HG02588 (cell line): ENCODE measurements around the gene GADD45G.

Experiments
- ATAC-seq: cut with Tn5 transposase; IDR thresholded peaks from one replicate; pipeline ENCODE4 v1.9.1; 2021; ENCODE audit warnings: mild to moderate bottlenecking, moderate library complexity; ENCODE audit not compliant: unreplicated experiment

GADD45G gene

GRCh38 chr9:89647366-89648128 lies 42.7 kb downstream of the GADD45G start:
- ATAC-seq, result no peak

DNA sequence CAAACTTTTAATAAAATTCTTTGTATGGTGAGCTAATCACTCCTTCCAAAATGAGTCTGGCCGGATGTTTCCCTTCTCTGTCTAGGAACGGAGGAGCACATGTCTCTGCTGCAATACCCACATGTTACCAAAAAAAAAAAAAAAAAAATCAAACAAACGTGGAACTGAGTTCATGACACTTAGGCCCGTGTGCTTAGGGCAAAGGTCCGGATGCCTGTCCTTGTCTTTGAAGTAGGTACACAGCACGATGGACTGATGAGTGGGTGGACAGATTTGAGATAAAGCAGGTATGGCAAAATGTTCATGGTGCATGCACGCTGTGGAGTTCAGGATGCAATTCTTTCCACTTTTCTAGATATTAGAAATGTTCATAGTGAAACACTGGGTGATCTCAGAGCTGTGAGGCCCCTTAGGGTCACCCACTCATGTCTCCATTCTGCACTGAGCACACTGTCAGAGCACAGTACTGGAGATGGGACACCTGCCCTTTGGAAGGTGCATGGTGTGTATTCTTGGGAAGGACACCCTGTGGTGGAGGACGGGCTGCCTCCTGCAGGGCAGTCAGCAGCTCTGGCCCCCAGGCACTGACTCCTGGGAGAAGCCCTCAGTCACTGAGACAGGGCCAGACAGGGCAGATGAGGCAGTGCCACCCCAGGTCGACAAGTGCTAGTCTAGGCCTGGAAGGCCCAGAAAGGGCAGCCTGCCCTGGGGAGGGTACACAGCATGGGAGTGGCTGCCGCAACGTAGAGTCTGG lies 43.6 kb downstream of the GADD45G start:
- no peak for ATAC-seq

DNA sequence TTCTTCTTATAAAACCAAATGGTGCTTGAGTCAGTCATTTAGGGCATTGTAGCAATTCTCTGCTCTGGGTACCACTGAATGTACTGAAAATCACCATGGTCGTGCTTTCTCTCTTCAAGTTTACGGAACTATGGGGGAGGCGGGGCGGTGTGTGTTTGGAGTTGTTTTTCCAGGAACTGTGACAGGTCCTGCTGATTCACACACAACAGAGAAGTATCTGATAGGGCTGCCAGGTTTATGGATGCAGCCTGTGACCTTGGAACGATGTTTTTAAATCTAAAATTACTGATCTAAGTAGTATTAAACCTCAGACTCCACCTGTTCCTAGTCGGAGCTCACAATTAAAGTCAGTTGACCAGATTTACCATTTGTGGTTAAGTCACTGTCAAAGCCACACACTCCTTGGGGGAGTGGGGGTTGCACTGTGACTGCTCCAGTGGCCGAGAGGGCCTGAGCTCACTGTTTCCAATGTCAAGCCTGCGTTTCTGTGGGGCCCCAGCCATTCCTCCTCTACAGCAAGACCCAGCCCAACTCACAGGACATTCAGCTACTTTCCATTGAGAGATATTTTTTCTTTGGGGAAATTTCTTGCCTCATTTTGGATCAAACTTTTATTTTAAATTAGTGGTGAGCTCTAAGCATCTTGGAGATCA lies 44.4 kb downstream of the GADD45G start:
- no peak for ATAC-seq

GRCh38 chr9:89654025-89654662 lies 49.3 kb downstream of the GADD45G start:
- no peak for ATAC-seq

GRCh38 chr9:89655056-89655989 lies 50.5 kb downstream of the GADD45G start:
- no peak for ATAC-seq
